K562 (cell line): ENCODE measurements around the gene PTPRE. TPM values are rescaled to one million over a fixed set of nuclear protein-coding genes. Genes with fewer than 3 reads are reported as not detected.

Experiments
- EWSR1 ChIP-seq: fragments of 450-650 bp; IDR thresholded peaks from 2 replicates; pipeline ENCODE4 v1.6.1; 2018; ENCODE audit warnings: borderline replicate concordance, mild to moderate bottlenecking, low read depth, moderate library complexity; ENCODE audit not compliant: partially characterized antibody
- KDM2B ChIP-seq: fragments of 250-450 bp; sonication (Bioruptor Pico); IDR thresholded peaks from 2 replicates; pipeline ENCODE4 v1.8.0; 2021; ENCODE audit warnings: mild to moderate bottlenecking, moderate library complexity
- POLR2AphosphoS2 ChIP-seq: IDR thresholded peaks from 2 replicates; pipeline ENCODE4 v1.6.1; 2012; ENCODE audit warnings: low read length, improper control_type of control experiment
- SMAD3 ChIP-seq: fragments of 450-650 bp; formaldehyde crosslinking; conservative IDR thresholded peaks from 2 replicates; pipeline ENCODE4 v1.4.0; 2020; ENCODE audit warnings: mild to moderate bottlenecking
- TEAD1 ChIP-seq, 2 experiments: fragments of 450-650 bp in 1 of 2; sonication (generic) in 1 of 2; formaldehyde crosslinking; IDR thresholded peaks; 2 replicates each; pipeline versions ENCODE4 v1.4.0 to v1.8.0; 2020 to 2022; ENCODE audit warnings: mild to moderate bottlenecking in 2 of 2, missing genetic modification reagents in 1 of 2
- polyA plus RNA-seq, 8 experiments: library from polyadenylated mRNA; depleted of rRNA in 4 of 8; stranded (reverse) in 5 of 8; unstranded in 3 of 8; fragments of >200 nt; fragmentation: Nextera tagmentation in 2 of 8; fragmentation: Illumina TruSeq in 1 of 8; extraction: Ambion mirVana in 2 of 8; extraction: Trizol in 1 of 8; gene quantifications; 2 replicates each; pipeline versions ENCODE4 v1.2.1 to v1.2.3, GENCODE V29; 2011 to 2014; ENCODE audit warnings: inconsistent platforms in 1 of 8, missing spikeins in 1 of 8
- total RNA-seq, 7 experiments: library from RNA; depleted of rRNA in 6 of 7; stranded (reverse); fragments of >200 nt in 6 of 7; fragmentation: Illumina TruSeq in 2 of 7; extraction: Trizol in 2 of 7; gene quantifications; 2 replicates each; pipeline versions ENCODE4 v1.2.1 to v1.2.3, GENCODE V29; 2011 to 2021; ENCODE audit warnings: low replicate concordance in 1 of 7
- TF ChIP-seq, protein P1 (sequence below): IDR thresholded peaks from 3 replicates; pipeline ENCODE4 v1.6.1; 2011; ENCODE audit warnings: borderline replicate concordance, mild to moderate bottlenecking, moderate library complexity; ENCODE audit not compliant: insufficient read length; ENCODE audit errors: extremely low read depth
- TF ChIP-seq, protein P2 (sequence below): fragments of 450-650 bp; formaldehyde crosslinking; IDR thresholded peaks from 2 replicates; pipeline ENCODE4 v1.4.0; 2020; ENCODE audit warnings: mild to moderate bottlenecking, moderate library complexity

The PTPRE gene
- total and polyA plus RNA-seq, 9 of the 15 experiments (the other 6 are each of a cell fraction or from before 2014, with no cell fraction given), result 0.01 to 0.13 (median 0.04) TPM; not detected in 4

GRCh38 chr10:128029290-128029651 is 122.4 kb downstream of the PTPRE start (continued):
- TF ChIP-seq, protein P1, sequence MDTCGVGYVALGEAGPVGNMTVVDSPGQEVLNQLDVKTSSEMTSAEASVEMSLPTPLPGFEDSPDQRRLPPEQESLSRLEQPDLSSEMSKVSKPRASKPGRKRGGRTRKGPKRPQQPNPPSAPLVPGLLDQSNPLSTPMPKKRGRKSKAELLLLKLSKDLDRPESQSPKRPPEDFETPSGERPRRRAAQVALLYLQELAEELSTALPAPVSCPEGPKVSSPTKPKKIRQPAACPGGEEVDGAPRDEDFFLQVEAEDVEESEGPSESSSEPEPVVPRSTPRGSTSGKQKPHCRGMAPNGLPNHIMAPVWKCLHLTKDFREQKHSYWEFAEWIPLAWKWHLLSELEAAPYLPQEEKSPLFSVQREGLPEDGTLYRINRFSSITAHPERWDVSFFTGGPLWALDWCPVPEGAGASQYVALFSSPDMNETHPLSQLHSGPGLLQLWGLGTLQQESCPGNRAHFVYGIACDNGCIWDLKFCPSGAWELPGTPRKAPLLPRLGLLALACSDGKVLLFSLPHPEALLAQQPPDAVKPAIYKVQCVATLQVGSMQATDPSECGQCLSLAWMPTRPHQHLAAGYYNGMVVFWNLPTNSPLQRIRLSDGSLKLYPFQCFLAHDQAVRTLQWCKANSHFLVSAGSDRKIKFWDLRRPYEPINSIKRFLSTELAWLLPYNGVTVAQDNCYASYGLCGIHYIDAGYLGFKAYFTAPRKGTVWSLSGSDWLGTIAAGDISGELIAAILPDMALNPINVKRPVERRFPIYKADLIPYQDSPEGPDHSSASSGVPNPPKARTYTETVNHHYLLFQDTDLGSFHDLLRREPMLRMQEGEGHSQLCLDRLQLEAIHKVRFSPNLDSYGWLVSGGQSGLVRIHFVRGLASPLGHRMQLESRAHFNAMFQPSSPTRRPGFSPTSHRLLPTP, result no peak
- no peak for TF ChIP-seq EWSR1
- TF ChIP-seq TEAD1 (CRISPR knock-in tag; IDR thresholded peaks at IDR 0.05), result no peak
- TF ChIP-seq KDM2B (CRISPR knock-in tag), result no peak
- TF ChIP-seq, protein P2, sequence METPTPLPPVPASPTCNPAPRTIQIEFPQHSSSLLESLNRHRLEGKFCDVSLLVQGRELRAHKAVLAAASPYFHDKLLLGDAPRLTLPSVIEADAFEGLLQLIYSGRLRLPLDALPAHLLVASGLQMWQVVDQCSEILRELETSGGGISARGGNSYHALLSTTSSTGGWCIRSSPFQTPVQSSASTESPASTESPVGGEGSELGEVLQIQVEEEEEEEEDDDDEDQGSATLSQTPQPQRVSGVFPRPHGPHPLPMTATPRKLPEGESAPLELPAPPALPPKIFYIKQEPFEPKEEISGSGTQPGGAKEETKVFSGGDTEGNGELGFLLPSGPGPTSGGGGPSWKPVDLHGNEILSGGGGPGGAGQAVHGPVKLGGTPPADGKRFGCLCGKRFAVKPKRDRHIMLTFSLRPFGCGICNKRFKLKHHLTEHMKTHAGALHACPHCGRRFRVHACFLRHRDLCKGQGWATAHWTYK (CRISPR knock-in tag), result no peak
- TF ChIP-seq POLR2AphosphoS2, result no peak
- no peak for TF ChIP-seq SMAD3 (CRISPR knock-in tag)
